Lung (tissue), 12 donors: Measurements from ENCODE around the gene DIS3L2. TPM values are rescaled to one million over a fixed set of nuclear protein-coding genes. Genes with fewer than 3 reads are reported as not detected.

ENCODE experiments used
- ATAC-seq: fragments of 200-7000 bp; cut with Tn5 transposase; one replicate; pipeline ENCODE4 v1.9.1; 2020; ENCODE audit warnings: moderate number of reproducible peaks; ENCODE audit not compliant: insufficient read depth, low FRiP score
- DNase-seq, 3 donors: peaks; one replicate each; pipeline ENCODE4 v3.0.0-alpha.2; 2013 to 2017
- H3K27ac ChIP-seq, 2 donors: one replicate each; pipeline ENCODE4 v1.5.1; 2013; ENCODE audit warnings: mild to moderate bottlenecking in 2 of 2, moderate library complexity in 2 of 2, control low read depth in 1 of 2, inconsistent platforms in 1 of 2, low read depth in 1 of 2, low read length in 1 of 2
- H3K27me3 ChIP-seq, 3 donors: one replicate each; pipeline ENCODE4 v1.5.1; 2013; ENCODE audit warnings: low read length in 2 of 3; ENCODE audit not compliant: control insufficient read depth in 3 of 3, insufficient read depth in 3 of 3
- H3K36me3 ChIP-seq, 4 donors: one replicate each; pipeline ENCODE4 v1.5.1; 2013; ENCODE audit warnings: low read length in 4 of 4, mild to moderate bottlenecking in 1 of 4, moderate library complexity in 1 of 4; ENCODE audit not compliant: control insufficient read depth in 4 of 4, insufficient read depth in 4 of 4
- H3K4me1 ChIP-seq, 5 donors: one replicate each; pipeline ENCODE4 v1.5.1; 2013; ENCODE audit warnings: low read length in 5 of 5, mild to moderate bottlenecking in 2 of 5, moderate library complexity in 1 of 5; ENCODE audit not compliant: control insufficient read depth in 5 of 5, insufficient read depth in 5 of 5
- H3K4me3 ChIP-seq: one replicate; pipeline ENCODE4 v1.5.1; 2013; ENCODE audit warnings: mild to moderate bottlenecking, control low read depth, moderate library complexity
- H3K9ac ChIP-seq, 2 donors: one replicate each; pipeline ENCODE4 v1.5.1; 2013; ENCODE audit warnings: low read length in 2 of 2, control low read depth in 1 of 2; ENCODE audit not compliant: insufficient read depth in 1 of 2
- H3K9me3 ChIP-seq, 4 donors: one replicate each; pipeline ENCODE4 v1.5.1; 2013; ENCODE audit warnings: low read length in 3 of 4, mild to moderate bottlenecking in 1 of 4, moderate library complexity in 1 of 4; ENCODE audit not compliant: control insufficient read depth in 4 of 4, insufficient read depth in 3 of 4
- WGBS, 2 donors: extraction: QIAGEN DNeasy Blood & Tissue Kit; methylation state at CpG; one replicate each; pipeline ENCODE4 v1.1.7; 2013; 5-methylcytosine and 5-hydroxymethylcytosine counted together
- polyA plus RNA-seq, 2 donors: library from polyadenylated mRNA; stranded (reverse); fragments of 200-250 nt; gene quantifications; one replicate each; pipeline ENCODE4 v1.2.1, GENCODE V29; 2013
- total RNA-seq, 2 donors: library from RNA; depleted of rRNA in 1 of 2; stranded (reverse); fragments of >200 nt in 1 of 2; gene quantifications; one replicate each; pipeline ENCODE4 v1.2.1, GENCODE V29; 2014 to 2021
- TF ChIP-seq, protein P1 (sequence below): IDR thresholded peaks from 2 replicates; pipeline ENCODE4 v1.5.1; 2012; ENCODE audit warnings: mild to moderate bottlenecking; ENCODE audit errors: control extremely low read depth, extremely low read depth
- donor health status: control.
- donor health status: control.
- donor health status: Bipolar disorder and iron deficiency.
- donor health status: healthy.
- donor health status: DM: yes; HTN: yes; CAD: no.

The DIS3L2 gene
- total and polyA plus RNA-seq, 4 donors = 12.7 to 41.0 (median 31.1) TPM

GRCh38 chr2:231955758-231956472, 5.6 kb upstream of the DIS3L2 start:
- TF ChIP-seq, protein P1, sequence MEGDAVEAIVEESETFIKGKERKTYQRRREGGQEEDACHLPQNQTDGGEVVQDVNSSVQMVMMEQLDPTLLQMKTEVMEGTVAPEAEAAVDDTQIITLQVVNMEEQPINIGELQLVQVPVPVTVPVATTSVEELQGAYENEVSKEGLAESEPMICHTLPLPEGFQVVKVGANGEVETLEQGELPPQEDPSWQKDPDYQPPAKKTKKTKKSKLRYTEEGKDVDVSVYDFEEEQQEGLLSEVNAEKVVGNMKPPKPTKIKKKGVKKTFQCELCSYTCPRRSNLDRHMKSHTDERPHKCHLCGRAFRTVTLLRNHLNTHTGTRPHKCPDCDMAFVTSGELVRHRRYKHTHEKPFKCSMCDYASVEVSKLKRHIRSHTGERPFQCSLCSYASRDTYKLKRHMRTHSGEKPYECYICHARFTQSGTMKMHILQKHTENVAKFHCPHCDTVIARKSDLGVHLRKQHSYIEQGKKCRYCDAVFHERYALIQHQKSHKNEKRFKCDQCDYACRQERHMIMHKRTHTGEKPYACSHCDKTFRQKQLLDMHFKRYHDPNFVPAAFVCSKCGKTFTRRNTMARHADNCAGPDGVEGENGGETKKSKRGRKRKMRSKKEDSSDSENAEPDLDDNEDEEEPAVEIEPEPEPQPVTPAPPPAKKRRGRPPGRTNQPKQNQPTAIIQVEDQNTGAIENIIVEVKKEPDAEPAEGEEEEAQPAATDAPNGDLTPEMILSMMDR = no peak
- WGBS, 2 donors = 91 to 92% methylated on average over 8 of the region's 8 CpGs

GRCh38 chr2:231957913-231958763, 3.4 kb upstream of the DIS3L2 start:
- ATAC-seq = no peak
- no peaks in the 10 kb centered on the region for H3K36me3 ChIP-seq
- no peak overlapping the region for H3K27ac ChIP-seq
- H3K27me3 ChIP-seq = peaks cover 0 to 2% (median 0%) of the 10 kb centered on the region in 3 donors
- TF ChIP-seq, protein P1 = no peak
- H3K4me1 ChIP-seq = peaks cover 0 to 10% (median 4%) of the 10 kb centered on the region in 5 donors
- no peak overlapping the region for H3K4me3 ChIP-seq
- no peak for DNase-seq
- H3K9me3 ChIP-seq = no peaks in the 10 kb centered on the region
- no peak overlapping the region for H3K9ac ChIP-seq
- 83 to 85% methylated on average over 4 of the region's 4 CpGs for WGBS, 2 donors

More at GRCh38 chr2:231955758-231956472, 5.6 kb upstream of the DIS3L2 start:
- H3K27me3 ChIP-seq = peaks cover 0 to 2% (median 0%) of the 10 kb centered on the region in 3 donors
- no peak overlapping the region for H3K27ac ChIP-seq
- H3K9me3 ChIP-seq = no peaks in the 10 kb centered on the region
- no peak overlapping the region for H3K9ac ChIP-seq
- no peak for ATAC-seq
- H3K4me3 ChIP-seq = no peak overlapping the region
- H3K4me1 ChIP-seq = peaks cover 0 to 5% (median 3%) of the 10 kb centered on the region in 5 donors
- no peaks in the 10 kb centered on the region for H3K36me3 ChIP-seq
- DNase-seq = no peak

DNA sequence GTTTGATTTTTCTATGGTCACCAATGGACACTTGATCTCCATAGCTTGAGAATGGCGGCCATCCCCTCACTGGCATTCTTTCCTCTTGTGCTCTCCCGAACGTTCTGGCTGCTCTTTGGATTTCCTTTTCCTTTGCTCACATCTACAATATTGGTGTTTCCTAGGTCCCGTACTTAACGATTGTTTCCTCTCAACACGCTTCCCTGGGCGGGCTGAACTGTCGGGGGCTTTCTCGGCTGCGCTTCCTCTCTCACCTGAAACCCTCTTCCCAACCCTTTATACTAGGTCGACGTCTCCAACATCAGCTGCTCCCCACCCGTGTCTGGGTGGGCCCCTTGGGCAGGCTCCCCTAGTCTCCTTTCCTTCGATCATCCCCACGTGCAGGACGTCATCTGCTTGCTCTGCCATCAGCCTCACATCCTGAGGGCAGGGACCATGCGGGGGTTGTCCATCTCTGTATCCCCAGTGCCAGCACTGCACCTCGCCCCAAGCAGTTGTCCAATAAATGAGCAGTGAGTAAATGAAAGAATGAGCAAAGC, 634 bp upstream of the DIS3L2 start:
- 52 to 56% methylated on average over 18 of the region's 18 CpGs for WGBS, 2 donors
- H3K4me3 ChIP-seq = peak overlapping the region; percentile 99
- H3K36me3 ChIP-seq = no peaks in the 10 kb centered on the region
- peaks cover 0 to 2% (median 0%) of the 10 kb centered on the region in 3 donors for H3K27me3 ChIP-seq
- H3K9ac ChIP-seq = peak overlapping the region in 1 of 2 donors; percentile 17
- TF ChIP-seq, protein P1 = no peak
- peaks cover 0 to 10% (median 4%) of the 10 kb centered on the region in 5 donors for H3K4me1 ChIP-seq
- ATAC-seq (no peak), DNase-seq (no peak)
- no peaks in the 10 kb centered on the region for H3K9me3 ChIP-seq
- H3K27ac ChIP-seq = peak overlapping the region; percentile 82 to 92
